Measurements from ENCODE around the gene SLC23A2. TPM values are rescaled to one million over a fixed set of nuclear protein-coding genes. Genes with fewer than 3 reads are reported as not detected.
"Not testable (repeated sequence)": the region's sequence is repeated elsewhere in the genome, so short reads cannot be mapped to it uniquely, and the experiment has no call there.

SLC23A2 gene
- total RNA-seq, 1 donor from 2014 or later: 28.5 TPM

- DNase-seq (ENCODE audit: low spot score): no peak
- intact Hi-C loops (cut with micrococcal nuclease): no loop called here
- H3K9me3 Mint-ChIP-seq: no peaks in the 10 kb centered on the region
- H3K27me3 Mint-ChIP-seq (ENCODE audit: insufficient read depth): no peaks in the 10 kb centered on the region
- peaks cover 25% of the 10 kb centered on the region for H3K36me3 Mint-ChIP-seq (ENCODE audit: low read depth)
- no peak overlapping the region for H3K27ac Mint-ChIP-seq
- H3K4me3 Mint-ChIP-seq: no peak overlapping the region
- H3K4me1 Mint-ChIP-seq (ENCODE audit: low read depth): no peaks in the 10 kb centered on the region
Measured at GRCh38 chr20:4862661-4863060, 138.6 kb downstream of the SLC23A2 start.

- no peak for DNase-seq (ENCODE audit: low spot score)
- Mint-ChIP-seq H3K9me3 (no peaks in the 10 kb centered on the region), H3K27me3 (ENCODE audit: insufficient read depth) (no peaks in the 10 kb centered on the region), H3K36me3 (ENCODE audit: low read depth) (peaks cover 31% of the 10 kb centered on the region), H3K4me3 (no peak overlapping the region), H3K4me1 (ENCODE audit: low read depth) (no peaks in the 10 kb centered on the region), H3K27ac (no peak overlapping the region)
- intact Hi-C loops (cut with micrococcal nuclease): no loop called here
Measured at GRCh38 chr20:4861961-4862360, 139.3 kb downstream of the SLC23A2 start.

- peaks cover 40% of the 10 kb centered on the region for H3K36me3 Mint-ChIP-seq (ENCODE audit: low read depth)
- DNase-seq (ENCODE audit: low spot score): no peak
- no peaks in the 10 kb centered on the region for H3K9me3 Mint-ChIP-seq
- intact Hi-C loops (cut with micrococcal nuclease): no loop called here
- no peaks in the 10 kb centered on the region for H3K4me1 Mint-ChIP-seq (ENCODE audit: low read depth)
- no peak overlapping the region for H3K4me3 Mint-ChIP-seq
- no peak overlapping the region for H3K27ac Mint-ChIP-seq
- no peaks in the 10 kb centered on the region for H3K27me3 Mint-ChIP-seq (ENCODE audit: insufficient read depth)
Measured at GRCh38 chr20:4858000-4858399, 143.3 kb downstream of the SLC23A2 start.

GRCh38 chr20:4856022-4856755, 145.1 kb downstream of the SLC23A2 start:
- Mint-ChIP-seq H3K9me3 (no peaks in the 10 kb centered on the region), H3K27ac (no peak overlapping the region), H3K4me1 (ENCODE audit: low read depth) (no peaks in the 10 kb centered on the region), H3K4me3 (no peak overlapping the region), H3K36me3 (ENCODE audit: low read depth) (peaks cover 33% of the 10 kb centered on the region), H3K27me3 (ENCODE audit: insufficient read depth) (no peaks in the 10 kb centered on the region)
- no peak for DNase-seq (ENCODE audit: low spot score)
- intact Hi-C loops (cut with micrococcal nuclease): no loop called here

- H3K4me3 Mint-ChIP-seq: no peak overlapping the region
- H3K36me3 Mint-ChIP-seq (ENCODE audit: low read depth): peaks cover 30% of the 10 kb centered on the region
- H3K9me3 Mint-ChIP-seq: no peaks in the 10 kb centered on the region
- intact Hi-C loops (cut with micrococcal nuclease): no loop called here
- no peak overlapping the region for H3K27ac Mint-ChIP-seq
- H3K27me3 Mint-ChIP-seq (ENCODE audit: insufficient read depth): no peaks in the 10 kb centered on the region
- no peaks in the 10 kb centered on the region for H3K4me1 Mint-ChIP-seq (ENCODE audit: low read depth)
- no peak for DNase-seq (ENCODE audit: low spot score)
Measured at GRCh38 chr20:4855555-4855954, 145.8 kb downstream of the SLC23A2 start.

- Mint-ChIP-seq H3K36me3 (ENCODE audit: low read depth) (peaks cover 26% of the 10 kb centered on the region), H3K4me1 (ENCODE audit: low read depth) (no peaks in the 10 kb centered on the region), H3K27me3 (ENCODE audit: insufficient read depth) (no peaks in the 10 kb centered on the region), H3K9me3 (no peaks in the 10 kb centered on the region), H3K4me3 (no peak overlapping the region), H3K27ac (no peak overlapping the region)
- intact Hi-C loops (cut with micrococcal nuclease): no loop called here
- no peak for DNase-seq (ENCODE audit: low spot score)
Measured at GRCh38 chr20:4855097-4855496, 146.2 kb downstream of the SLC23A2 start.

- peaks cover 26% of the 10 kb centered on the region for H3K36me3 Mint-ChIP-seq (ENCODE audit: low read depth)
- H3K4me3 Mint-ChIP-seq: no peak overlapping the region
- no peaks in the 10 kb centered on the region for H3K27me3 Mint-ChIP-seq (ENCODE audit: insufficient read depth)
- DNase-seq (ENCODE audit: low spot score): no peak
- H3K27ac Mint-ChIP-seq: no peak overlapping the region
- H3K4me1 Mint-ChIP-seq (ENCODE audit: low read depth): no peaks in the 10 kb centered on the region
- no peaks in the 10 kb centered on the region for H3K9me3 Mint-ChIP-seq
- intact Hi-C loops (cut with micrococcal nuclease): no loop called here
Measured at GRCh38 chr20:4854561-4854901, 146.8 kb downstream of the SLC23A2 start.

GRCh38 chr20:4853757-4854560, 147.4 kb downstream of the SLC23A2 start:
- no peaks in the 10 kb centered on the region for H3K9me3 Mint-ChIP-seq
- no peak overlapping the region for H3K4me3 Mint-ChIP-seq
- DNase-seq (ENCODE audit: low spot score): no peak
- intact Hi-C loops (cut with micrococcal nuclease): no loop called here
- no peaks in the 10 kb centered on the region for H3K4me1 Mint-ChIP-seq (ENCODE audit: low read depth)
- no peak overlapping the region for H3K27ac Mint-ChIP-seq
- no peaks in the 10 kb centered on the region for H3K27me3 Mint-ChIP-seq (ENCODE audit: insufficient read depth)
- peaks cover 26% of the 10 kb centered on the region for H3K36me3 Mint-ChIP-seq (ENCODE audit: low read depth)

- Mint-ChIP-seq H3K27ac (no peak overlapping the region), H3K9me3 (no peaks in the 10 kb centered on the region), H3K27me3 (ENCODE audit: insufficient read depth) (no peaks in the 10 kb centered on the region), H3K4me3 (no peak overlapping the region), H3K36me3 (ENCODE audit: low read depth) (peaks cover 19% of the 10 kb centered on the region), H3K4me1 (ENCODE audit: low read depth) (no peaks in the 10 kb centered on the region)
- DNase-seq (ENCODE audit: low spot score): no peak
- intact Hi-C loops (cut with micrococcal nuclease): no loop called here
Measured at GRCh38 chr20:4853004-4853403, 148.3 kb downstream of the SLC23A2 start.

- H3K4me1 Mint-ChIP-seq (ENCODE audit: low read depth): no peaks in the 10 kb centered on the region
Measured at GRCh38 chr20:4850960-4851359, 150.3 kb downstream of the SLC23A2 start.

GRCh38 chr20:4848829-4849228, 152.5 kb downstream of the SLC23A2 start:
- H3K27me3 Mint-ChIP-seq (ENCODE audit: insufficient read depth); intact Hi-C loops (cut with micrococcal nuclease); H3K4me1 Mint-ChIP-seq (ENCODE audit: low read depth); H3K4me3 Mint-ChIP-seq; DNase-seq (ENCODE audit: low spot score); H3K27ac Mint-ChIP-seq; H3K9me3 Mint-ChIP-seq; H3K36me3 Mint-ChIP-seq (ENCODE audit: low read depth): not testable (repeated sequence)

More at GRCh38 chr20:4850960-4851359, 150.3 kb downstream of the SLC23A2 start:
- no peak overlapping the region for H3K4me3 Mint-ChIP-seq
- intact Hi-C loops (cut with micrococcal nuclease): no loop called here
- no peaks in the 10 kb centered on the region for H3K9me3 Mint-ChIP-seq
- peaks cover 5% of the 10 kb centered on the region for H3K36me3 Mint-ChIP-seq (ENCODE audit: low read depth)
- DNase-seq (ENCODE audit: low spot score): no peak
- no peaks in the 10 kb centered on the region for H3K27me3 Mint-ChIP-seq (ENCODE audit: insufficient read depth)
- H3K27ac Mint-ChIP-seq: no peak overlapping the region

GRCh38 chr20:4848041-4848440, 153.3 kb downstream of the SLC23A2 start:
- DNase-seq (ENCODE audit: low spot score): no peak
- no peaks in the 10 kb centered on the region for H3K36me3 Mint-ChIP-seq (ENCODE audit: low read depth)
- H3K27me3 Mint-ChIP-seq (ENCODE audit: insufficient read depth): peaks cover 7% of the 10 kb centered on the region
- intact Hi-C loops (cut with micrococcal nuclease): no loop called here
- H3K9me3 Mint-ChIP-seq: no peaks in the 10 kb centered on the region
- H3K4me1 Mint-ChIP-seq (ENCODE audit: low read depth): peaks cover 7% of the 10 kb centered on the region
- no peak overlapping the region for H3K4me3 Mint-ChIP-seq
- no peak overlapping the region for H3K27ac Mint-ChIP-seq

GRCh38 chr20:4846821-4847220, 154.5 kb downstream of the SLC23A2 start:
- intact Hi-C loops (cut with micrococcal nuclease): no loop called here
- Mint-ChIP-seq H3K9me3 (no peaks in the 10 kb centered on the region), H3K4me1 (ENCODE audit: low read depth) (peaks cover 7% of the 10 kb centered on the region), H3K36me3 (ENCODE audit: low read depth) (no peaks in the 10 kb centered on the region), H3K4me3 (no peak overlapping the region), H3K27me3 (ENCODE audit: insufficient read depth) (peaks cover 7% of the 10 kb centered on the region), H3K27ac (no peak overlapping the region)
- no peak for DNase-seq (ENCODE audit: low spot score)
